Muscle of arm (tissue), 12 donors: ENCODE measurements around the gene CCDC149. TPM values are rescaled to one million over a fixed set of nuclear protein-coding genes. Genes with fewer than 3 reads are reported as not detected.
"Not testable (repeated sequence)": the region's sequence is repeated elsewhere in the genome, so short reads cannot be mapped to it uniquely, and the experiment has no call there.

Experiments used
- DNase-seq: peaks from one replicate; pipeline ENCODE4 v3.0.0-alpha.2; 2013
- polyA plus RNA-seq, 12 donors: library from polyadenylated mRNA; unstranded; fragments of 120-200 nt; gene quantifications; one replicate each; pipeline ENCODE4 v1.2.1, GENCODE V29; 2013; ENCODE audit not compliant: insufficient read length in 12 of 12

Gene CCDC149
- polyA plus RNA-seq, 12 donors = 7.9 to 15.5 (median 11.7) TPM; not detected in 1

DNA sequence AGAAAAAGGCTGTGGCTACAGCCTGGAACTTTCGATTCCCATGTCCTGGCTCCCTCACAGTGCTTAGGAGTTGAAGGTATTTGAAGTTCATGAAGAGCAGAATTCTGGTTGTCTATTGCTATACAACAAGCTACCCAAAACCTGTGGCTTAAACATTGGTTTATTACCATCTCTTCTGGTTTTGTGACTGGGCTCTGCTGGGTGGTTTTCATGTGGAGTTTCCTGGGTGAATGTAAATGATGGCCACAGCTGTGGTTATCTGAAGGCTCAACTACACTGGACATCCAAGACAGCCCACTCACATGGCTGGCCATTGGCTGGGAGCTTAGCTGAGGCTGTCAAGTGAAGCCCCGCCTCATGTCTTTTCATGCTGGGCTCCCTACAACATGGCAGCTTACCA is 7.2 kb upstream of the CCDC149 start:
- DNase-seq = no peak

- no peak for DNase-seq
Observed at GRCh38 chr4:24917076-24917856, 4.4 kb upstream of the CCDC149 start.

DNA sequence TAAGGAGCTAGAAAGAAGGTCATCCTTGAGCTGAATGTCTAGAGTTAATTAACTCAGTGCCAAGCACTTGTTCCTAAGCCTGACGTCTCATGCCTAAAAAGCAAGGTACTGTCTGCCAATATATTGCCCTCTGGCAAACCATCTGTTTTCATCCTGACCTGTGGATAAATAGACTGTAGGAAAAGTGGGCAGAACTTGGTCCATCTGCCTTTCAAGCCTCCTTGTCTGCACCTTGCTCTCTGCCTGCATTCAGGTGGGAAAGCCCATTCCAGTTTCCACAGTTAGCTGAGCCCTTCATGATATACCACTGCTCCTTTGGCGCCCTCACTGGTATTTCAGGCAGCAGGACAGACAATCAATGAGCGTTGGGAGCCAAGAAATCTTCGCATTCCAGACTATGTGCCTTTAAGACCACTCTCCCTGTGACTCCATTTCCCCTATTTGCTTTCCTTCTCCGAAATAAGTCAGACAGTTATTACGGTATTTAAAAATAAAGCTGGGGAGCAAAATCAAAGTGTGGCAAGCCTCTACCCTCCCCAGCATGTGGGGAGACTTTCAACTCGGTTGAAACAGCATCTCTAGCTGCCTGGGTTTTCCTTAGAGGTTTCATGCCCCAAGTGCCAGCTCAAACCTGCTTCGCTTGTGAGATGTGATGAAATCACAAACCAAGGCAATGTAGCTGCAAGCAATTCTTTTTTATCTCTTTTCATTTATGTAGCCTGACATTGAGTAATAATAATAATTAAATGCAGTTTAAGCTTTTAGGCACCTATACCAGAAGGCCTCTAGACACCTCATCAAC is 2.5 kb upstream of the CCDC149 start:
- no peak for DNase-seq

DNA sequence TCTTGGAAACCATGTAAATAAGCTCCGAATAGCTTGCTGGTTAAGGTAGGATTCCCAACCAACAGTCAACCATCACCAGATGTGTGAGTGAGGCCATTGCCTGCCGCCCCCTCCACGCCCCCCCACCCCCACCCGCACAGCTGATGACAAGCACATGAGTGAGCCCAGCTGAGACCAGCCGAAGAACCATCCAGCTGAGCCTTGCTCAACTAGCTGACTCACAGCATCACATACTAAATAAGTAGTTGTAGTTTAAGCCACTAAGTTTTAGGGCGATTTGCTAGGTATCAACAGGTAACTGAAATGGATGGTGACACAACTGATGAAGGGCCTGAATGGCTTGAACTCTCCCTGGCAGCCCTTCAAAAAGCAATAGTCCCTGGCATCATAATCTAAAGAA is 1.6 kb upstream of the CCDC149 start:
- no peak for DNase-seq

DNA sequence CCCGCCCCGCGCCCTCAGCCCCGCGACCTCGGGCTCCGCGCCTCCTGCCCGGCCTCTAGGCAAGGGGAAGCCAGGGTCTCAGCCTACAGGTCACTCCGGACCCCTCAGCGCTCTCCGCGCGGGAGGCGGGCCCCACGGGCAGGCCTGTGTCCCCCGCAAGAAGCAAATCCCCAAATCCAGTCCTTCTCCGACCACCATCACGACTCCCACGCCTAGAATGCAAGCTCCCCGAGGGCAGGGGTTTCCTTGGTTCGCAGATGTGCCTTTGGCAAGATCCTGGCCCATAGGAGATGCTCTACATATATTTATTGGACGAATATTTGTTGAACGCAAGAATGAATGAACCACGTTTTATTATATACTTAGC is 260 bp upstream of the CCDC149 start:
- DNase-seq = peak; percentile 37

- DNase-seq = no peak
Observed at GRCh38 chr4:24910499-24910898, 2.3 kb downstream of the CCDC149 start.

GRCh38 chr4:24909606-24910005 is 3.2 kb downstream of the CCDC149 start:
- not testable (repeated sequence) for DNase-seq

DNA sequence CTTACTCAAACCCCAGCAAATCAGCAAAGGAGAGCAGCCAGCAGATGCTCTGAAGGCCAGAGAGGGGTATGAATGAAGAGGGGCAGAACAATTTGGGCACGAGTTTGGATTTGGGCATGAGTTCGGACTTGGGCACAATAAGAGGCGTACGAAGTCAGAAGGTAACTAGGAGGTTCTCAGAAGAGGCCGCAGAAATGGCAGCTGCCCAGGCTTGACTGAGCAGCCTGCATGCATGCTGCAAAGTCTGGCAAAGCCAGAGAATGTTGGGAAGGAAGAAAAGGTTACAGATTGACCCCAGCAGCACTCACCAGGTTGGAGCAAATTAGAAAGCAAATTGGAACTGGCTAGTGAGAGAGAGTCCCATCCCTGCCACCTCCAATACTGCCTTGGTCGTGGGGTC is 15.2 kb downstream of the CCDC149 start:
- no peak for DNase-seq

DNA sequence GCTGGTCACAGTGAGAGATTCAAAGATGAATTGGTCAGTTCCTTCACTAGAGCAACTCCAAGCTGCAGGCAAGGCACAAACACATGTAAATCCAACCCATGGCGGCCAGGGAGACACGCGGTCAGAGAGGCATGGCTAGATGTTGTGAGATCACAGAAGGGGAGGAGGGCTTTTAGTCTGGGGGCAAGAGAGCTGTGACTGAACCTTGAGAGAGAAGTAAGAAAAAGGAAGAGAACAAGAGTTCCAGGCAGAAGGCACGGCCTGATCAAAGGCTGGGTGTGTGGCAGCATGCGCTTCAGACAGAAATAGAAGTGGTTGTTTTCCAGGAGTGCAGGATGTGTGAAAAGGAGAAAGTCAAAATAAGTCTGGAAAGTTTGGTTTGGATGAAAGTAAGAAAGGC is 15.9 kb downstream of the CCDC149 start:
- no peak for DNase-seq

DNA sequence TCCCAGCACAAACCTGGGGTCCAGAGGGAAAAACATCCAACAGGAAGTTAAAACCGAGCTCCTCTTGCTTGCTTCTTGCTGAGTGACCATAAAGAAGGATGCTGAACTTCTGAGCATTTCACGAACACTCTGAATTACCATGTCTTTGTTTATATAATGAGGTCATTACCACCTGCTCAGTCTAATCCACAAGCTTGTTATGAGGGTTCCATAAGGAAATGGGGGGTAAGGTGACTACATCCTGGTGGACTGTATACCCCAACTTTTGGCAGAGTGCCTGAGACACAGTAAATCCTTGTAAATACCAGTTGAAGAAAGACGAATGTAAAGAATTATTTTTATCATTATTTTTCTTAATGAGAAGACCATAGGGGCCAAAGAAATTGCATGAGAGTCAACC is 16.8 kb downstream of the CCDC149 start:
- no peak for DNase-seq

DNA sequence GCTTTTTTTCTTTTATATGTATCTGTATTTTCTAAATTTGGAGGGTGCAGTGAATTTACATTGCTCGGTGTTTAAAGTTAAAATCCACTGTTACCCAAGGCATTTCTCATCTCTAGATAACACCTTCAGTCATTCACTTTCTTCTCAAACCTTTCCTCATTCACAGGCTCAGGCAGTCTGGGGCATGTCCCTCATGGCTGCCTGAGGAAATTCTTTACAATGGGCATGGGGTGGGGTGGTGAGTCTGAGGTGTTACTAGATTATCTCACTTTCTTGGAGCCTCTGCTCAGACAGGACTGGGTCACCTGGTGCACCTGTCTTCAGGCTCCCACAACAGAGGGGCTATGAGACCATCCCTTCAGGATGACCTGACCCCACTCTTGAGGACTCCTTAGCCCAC is 17.4 kb downstream of the CCDC149 start:
- no peak for DNase-seq

DNA sequence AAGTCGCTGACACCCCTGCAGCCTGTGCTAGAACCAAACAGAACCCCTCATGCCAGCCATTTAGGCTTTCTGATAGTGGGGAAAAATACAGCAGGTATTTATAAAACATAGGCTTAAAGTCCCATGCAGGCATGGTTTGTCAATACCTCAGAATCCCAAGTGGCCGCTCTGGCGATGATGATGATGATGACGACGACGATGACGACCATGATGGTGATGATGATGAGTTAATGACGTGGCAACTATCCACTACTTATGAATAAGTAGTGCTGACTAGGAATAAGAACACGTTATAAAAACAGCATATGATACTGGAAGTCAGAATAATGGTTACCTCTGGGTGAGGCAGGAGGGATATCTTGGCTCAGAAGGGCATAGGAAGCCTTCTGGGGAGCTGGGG is 18.0 kb downstream of the CCDC149 start:
- DNase-seq = no peak

- no peak for DNase-seq
Observed at GRCh38 chr4:24894243-24894642, 18.6 kb downstream of the CCDC149 start.

DNA sequence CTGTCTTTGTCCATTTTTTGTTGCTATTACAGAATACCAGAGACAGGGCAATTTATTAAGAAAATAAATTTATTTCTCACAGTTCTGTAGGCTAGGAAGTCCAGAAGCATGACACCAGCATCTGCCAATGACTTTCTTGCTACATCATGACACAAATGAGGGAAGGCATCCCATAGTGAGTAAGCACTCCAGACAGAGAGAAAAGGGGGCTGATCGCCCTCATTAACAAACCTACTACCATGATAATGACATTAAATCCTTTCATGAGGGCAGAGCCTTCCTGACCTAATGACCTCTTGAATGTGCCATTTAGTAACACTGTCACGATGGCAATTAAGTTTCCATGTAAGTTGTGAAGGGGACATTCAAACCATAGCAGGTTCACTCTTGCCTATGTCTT is 20.1 kb downstream of the CCDC149 start:
- DNase-seq = no peak

DNA sequence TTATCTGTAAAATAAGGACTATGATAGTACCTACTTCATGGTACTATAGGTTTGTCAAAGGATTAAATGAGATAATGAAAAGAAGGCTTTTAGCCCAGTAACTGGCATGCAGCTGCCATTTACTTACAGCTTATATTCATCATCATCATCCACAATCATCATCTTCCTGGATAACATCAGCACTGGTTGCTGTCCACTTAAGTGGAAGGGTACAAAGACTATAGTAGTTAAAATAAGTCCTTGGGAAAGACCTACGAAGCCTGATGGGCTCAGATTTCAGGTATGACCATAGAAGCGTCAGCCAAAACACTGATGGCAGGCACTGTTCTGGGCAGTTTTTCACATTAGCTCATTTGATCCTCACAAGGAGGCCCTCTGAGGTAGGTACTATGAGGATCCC is 20.6 kb downstream of the CCDC149 start:
- DNase-seq = no peak

DNA sequence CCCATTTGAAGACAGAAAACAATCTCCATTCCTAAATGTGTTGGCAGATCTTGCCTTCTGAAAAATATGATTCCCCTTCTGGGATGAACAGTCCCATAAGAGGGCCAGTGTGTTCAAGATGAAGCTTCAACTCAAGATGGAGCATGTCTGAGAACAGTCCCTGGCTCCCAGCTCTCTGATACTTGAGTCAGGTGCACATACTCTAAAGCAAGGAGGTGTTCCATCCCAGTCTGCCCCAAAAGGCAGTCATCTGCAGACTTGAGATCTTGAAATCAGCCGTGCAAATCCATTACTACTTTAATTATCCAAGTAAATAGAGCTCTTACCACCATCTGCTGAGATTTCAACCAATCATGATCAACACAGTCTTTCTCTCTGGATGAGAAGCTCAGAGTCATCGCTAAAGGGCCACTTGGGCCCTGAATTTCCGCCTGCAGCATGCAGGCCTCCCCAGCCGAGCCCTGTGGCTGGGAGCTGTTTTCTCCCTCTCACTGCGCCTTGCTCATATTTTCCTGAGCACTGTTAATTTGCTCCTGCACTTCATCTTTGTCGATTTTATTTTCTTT is 22.2 kb downstream of the CCDC149 start:
- DNase-seq = no peak

DNA sequence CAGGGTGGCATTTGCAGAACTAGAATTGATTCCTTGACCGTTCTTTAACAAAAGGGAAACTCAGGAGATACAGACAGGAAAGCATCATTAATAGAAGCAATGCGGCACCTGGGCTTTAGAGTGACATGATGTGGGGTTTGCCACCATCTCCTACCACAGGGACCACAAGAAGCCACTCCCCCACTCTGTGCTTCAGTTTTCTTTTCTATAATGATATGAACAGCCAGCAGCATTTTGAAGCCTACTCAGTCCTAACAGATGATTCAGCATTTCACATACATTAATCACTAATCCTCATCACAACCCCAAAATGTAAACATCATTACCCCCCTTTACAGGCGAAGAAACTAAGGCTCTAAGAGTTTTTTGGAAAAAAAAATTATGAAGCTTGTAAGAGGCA is 22.9 kb downstream of the CCDC149 start:
- no peak for DNase-seq

DNA sequence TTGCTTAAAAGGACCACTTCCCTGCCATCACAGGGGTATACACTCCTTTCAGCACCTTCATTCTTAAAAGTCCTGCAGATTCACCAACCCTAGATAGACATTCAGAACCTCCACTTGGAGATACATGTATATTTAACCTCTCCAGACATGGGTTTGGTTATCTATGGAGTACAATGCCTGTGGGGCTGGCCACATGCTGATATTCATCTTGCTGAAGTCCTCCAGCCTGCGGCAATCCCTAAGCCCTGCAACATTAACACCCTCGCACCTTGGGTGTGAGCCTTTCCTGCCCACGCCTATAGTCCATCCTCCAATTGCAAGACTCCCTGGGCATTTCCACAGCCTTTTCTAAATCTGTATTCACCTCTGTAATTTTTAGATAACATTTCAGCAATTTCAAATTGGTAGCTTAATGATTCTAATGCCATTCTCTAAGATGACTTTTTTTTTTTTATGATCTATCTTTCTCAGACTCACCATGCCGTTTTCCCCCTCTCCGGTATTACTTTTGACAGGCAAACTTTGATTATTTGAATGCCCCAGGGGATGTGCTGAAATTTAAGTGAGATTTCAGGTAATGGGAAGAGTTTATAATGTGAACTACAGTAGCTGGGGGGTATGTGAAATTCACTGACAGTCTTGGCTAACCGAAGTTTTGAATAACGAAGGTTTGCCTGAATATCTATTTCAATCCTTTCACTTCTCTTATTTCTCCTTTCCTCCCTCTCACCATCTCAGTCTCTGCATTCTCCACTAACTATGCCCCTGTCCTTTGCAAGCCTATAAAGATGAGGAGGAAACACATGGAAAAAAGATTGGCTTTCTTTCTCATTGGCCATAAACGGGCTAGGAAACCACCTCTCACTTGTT is 24.1 kb downstream of the CCDC149 start:
- no peak for DNase-seq

GRCh38 chr4:24887881-24888430 is 24.9 kb downstream of the CCDC149 start:
- no peak for DNase-seq

DNA sequence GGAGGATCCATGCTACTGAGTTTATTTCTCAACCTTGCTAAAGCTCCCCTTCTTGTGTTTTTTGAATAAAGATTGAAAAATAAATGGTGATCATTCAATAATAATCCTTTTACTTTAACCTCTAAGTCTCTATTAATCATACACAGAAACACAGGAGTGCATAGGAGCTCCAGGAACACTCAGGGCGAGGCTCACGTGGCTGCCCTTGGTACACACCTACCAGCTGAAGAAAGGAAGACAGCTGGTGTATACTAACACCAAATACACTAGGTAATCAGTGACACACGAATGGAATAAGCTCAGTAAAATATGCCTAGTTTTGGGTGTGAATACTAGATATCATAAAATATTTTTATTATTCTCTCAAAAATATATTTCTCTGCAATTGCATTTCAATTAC is 26.2 kb downstream of the CCDC149 start:
- DNase-seq = no peak

DNA sequence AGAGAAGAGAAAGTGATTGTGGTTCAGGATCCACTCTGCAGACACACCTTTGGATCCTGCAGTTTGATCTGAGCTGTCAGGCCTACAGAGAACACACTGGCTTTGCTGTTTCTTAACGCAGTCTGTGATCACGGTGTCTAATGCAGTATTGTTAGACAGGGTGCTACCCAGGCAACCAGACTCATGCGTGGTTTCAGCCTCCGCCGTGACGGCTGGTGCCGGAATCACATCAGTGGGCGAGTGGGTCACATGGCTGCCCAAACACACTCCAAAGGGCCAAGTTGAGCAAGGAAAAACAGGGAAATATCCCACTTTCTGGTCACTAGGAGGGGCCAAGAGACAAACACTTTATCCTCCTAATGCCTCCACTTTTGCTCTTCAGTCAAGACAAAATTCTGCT is 27.5 kb downstream of the CCDC149 start:
- DNase-seq = no peak

- no peak for DNase-seq
Observed at GRCh38 chr4:24884902-24885301, 27.9 kb downstream of the CCDC149 start.
